ENCODE data around the gene EI24.
A peak's percentile ranks its signal among the peaks of the same experiment; 100 is the strongest.
"Not testable (repeated sequence)": the region's sequence is repeated elsewhere in the genome, so short reads cannot be mapped to it uniquely, and the experiment has no call there.

Gene EI24

DNA sequence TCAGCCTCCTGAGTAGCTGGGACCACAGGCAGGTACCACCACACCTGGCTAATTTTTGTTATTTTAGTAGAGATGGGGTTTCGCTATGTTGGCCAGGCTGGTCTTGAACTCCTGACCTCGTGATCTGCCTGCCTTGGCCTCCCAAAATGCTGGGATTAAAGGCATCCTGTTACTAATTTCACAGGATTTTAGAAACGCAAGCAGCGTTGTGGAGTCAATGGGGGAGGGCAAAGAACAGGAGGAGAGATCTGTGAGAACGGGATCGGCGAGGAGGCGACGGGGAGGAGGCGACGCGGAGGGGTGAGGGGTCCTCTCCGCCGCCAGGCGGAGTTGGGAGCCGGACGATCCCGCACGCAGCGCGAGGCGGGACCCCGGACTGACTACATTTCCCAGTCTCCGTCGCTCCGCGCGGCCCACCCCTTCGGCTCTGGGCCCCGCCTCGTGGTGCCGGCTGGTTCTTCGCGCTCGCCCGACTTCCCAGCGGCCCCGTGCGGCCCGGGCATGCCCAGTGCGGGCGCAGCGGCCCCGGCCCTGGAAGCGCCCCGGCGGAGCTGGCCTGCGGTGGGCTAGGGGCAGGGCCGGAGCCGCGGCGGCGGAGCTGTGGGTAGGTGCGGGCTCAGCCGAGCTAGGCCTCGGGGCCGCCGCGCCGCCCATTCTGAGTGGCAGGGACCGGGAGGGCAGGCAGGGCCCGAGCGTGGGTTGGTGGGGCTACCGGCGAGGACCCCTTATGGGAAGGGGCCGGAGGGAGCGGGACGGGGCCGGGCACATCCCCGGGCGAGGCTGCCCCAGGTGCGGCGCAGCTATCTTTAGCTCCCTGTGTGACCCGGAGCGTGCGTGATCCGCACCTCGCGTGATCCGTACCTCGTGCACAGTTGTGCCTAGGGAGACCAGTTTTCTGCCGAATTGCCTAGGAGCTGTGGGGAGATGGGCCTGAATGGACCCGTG, at the start of gene EI24:
Gene EI24, plus strand, starts transcription at position 508 of the 945 bp plus-strand sequence. CDS start 3,051 bp downstream, outside the sequence.
- DNase-seq, result peak; percentile 90

DNA sequence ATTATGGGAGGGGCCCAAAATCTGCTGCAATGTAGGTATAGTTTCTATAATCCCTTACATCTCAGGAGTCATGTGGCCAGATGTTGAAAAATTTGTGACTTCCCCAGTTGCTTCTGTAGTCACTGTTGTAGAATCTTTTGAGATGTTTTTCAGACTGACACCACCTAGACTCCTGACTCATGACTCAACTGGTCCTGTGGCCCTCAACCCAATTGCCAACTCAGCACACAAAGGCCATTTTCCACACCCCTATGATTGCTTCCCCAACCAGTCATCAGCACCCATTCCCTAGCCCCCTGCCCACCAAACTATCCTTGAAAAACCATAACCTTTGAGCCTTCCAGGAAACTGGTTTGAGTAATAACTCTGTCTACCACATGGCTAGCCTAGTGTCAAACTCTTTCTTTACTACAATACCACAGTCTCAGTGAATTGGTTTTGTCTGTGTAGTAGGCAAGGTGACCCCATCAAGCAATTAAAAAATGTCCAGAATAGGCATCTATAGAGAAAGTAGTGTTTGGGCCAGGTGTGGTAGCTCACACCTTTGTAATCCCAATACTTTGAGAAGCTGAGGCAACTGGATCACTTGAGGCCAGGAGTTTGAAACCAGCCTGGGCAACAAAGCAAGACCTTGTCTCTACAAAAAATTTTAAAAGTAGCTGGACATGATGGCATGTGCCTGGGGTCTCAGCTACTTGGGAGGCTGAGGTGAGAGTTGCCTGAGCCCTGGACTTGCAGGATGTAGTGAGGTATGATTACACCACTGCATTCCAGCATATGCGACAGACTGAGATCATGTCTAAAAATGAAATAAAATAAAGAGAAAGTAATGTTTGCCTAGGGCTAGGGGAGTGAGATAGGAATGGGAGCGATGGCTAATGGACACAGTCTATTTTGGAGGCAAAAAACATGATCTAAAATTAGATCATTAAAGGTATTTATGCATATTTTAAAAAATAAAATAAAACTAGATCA, 49.1 kb upstream of the EI24 start:
- DNase-seq, result no peak

DNA sequence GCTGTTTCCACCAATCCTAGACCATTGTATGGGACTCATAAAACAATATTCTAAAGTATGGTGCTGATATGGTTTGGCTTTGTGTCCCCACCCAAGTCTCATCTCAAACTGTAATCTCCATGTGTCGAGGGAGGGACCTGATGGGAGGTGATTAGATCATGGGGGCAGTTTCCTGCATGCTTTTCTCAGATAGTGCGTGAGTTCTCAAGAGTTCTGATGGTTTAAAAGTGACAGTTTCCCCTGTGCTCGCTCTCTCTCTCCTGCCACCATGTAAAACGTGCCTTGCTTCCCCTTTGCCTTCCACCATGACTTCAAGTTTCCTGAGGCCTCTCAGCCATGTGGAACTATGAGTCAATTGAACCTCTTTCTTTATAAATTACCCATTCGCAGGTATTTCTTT, 44.0 kb upstream of the EI24 start:
- DNase-seq, result no peak

DNA sequence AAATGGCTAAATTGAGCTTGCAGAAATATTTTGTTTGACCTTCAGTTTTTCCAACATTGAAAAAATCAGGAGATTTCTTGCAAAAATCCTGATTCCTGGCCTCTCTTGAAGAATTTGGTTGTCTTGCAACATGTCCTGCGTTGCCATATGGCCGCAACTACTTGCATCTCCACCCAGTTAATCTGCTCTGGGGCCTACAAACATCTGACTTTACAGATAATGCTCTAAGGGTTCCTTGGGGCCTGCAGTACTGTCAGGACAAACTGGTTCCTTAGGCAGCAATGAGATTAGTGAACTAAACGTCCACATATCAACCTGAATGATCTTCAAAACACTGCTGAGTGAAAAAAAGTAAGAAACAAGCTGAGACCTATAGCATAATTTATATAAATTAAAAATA, 36.6 kb upstream of the EI24 start:
- no peak for DNase-seq

DNA sequence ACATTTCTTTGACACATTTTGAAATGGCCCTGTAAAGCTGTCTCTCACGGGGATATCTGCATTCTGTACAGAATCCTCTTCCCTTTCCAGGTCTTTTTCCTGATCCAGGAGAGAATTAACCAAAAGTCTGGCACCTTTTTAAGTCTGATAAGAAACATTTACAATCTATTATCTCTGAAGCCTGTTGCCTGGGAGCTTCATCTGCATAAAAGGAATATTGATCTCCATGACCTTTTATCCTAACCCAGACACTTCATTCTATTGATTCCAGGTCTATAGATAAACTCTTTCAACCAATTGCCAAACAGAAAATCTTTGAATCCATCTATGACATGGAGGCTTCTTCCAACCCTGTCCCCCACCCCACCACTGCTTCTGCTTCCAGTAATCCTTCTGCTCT, 33.7 kb upstream of the EI24 start:
- DNase-seq, result no peak

DNA sequence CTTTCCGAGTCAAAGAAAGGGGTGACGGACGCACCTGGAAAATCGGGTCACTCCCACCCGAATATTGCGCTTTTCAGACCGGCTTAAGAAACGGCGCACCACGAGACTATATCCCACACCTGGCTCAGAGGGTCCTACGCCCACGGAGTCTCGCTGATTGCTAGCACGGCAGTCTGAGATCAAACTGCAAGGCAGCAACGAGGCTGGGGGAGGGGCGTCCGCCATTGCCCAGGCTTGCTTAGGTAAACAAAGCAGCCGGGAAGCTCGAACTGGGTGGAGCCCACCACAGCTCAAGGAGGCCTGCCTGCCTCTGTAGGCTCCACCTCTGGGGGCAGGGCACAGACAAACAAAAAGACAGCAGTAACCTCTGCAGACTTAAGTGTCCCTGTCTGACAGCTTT, 32.4 kb upstream of the EI24 start:
- DNase-seq, result not testable (repeated sequence)

DNA sequence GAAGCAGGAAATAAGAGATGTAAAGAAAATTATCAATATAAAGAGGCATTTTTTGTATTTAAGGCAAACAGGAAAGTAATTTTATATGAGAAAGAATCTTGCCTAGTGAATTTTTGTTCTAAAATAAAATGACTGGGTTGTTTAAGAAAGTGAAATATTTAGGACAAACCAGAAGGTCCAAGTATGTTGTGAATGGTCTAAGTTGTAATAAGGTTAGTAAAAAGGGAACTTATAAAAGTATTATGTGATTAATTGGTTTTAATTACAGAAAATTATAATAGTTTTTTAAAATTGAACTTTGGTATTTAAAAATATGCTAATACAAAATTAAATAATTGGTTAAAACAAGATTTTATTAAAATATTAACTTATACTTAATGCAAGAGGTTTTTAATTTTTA, 26.6 kb upstream of the EI24 start:
- no peak for DNase-seq

DNA sequence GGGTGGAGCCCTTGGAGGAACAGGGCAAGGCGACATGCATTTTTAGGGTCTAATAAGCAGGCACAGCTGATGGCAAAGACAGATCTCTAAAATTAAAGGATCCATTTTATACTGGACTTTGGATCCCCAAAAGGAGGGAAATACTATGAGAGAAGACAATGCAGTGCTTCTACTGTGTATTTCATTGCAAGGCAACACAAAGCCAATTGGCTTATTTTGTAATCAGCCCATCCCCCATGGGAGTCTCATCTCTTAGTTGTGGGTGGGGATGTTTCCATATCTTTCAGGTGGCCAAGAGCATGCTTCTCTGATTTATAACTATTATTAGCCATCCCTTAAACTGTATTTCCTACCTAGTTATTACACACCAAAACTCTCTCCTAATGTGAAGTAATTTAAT, 18.5 kb upstream of the EI24 start:
- DNase-seq, result no peak

DNA sequence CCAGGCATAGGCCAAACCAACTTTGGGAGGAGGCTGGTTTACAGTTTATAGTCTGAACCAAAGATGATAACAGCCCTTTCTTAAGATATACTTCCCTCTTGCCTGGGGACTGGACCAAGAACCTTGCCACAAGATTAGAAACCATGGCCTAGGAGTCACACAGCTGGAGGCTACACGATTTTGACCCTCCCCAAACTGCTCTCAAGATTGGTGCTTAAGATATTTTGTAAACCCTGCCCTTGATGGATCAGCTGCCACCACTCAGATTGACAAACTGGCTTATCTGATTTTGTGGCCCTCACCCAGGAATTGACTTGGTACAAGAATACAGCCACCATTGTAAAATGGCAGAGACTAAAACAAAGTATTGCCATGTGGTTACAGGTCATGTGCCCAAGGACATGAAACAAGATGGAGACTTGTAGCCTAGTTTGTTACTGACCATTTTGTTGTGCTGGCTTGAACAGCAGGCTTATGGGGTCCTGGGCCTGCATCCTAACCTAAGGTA, 17.4 kb upstream of the EI24 start:
- no peak for DNase-seq

DNA sequence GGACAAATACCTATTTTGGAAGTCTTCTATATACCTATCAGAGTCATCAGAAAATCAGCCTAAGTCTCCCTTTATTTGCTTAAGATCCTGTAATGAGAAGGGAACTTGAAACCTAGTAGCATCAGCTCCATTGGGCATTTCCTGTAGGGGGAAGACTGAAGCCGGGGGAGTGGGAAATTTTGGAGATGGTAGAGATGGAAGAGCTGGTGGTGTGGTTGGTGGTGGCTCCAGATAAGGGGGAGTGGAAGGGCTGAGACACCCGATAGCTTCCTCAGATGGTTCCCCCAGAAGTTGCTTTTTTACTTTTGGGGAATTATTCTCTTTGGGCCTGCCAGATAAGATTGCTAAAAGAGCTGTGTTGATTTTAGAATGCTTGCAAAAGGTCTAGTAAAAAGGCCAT, 16.4 kb upstream of the EI24 start:
- no peak for DNase-seq

DNA sequence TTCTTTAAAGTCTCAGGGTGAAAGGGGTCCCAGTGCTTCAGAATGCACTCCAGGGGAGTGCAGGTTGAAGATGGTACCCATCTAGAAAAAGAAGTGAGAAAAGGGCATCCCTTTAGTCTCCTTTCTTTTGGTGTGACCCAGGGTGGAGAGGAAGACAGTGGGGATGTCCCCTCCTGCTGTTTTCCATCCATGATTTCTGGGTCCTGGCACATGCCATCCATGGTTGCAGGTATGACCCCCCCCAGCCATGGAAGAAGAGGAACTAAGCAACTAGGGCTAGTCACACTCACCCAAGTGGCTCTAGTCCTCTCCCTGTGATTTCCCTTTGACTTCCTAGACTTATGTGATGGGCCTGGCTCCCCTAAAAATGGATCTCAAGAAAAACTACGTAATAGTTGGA, 15.9 kb upstream of the EI24 start:
- DNase-seq, result no peak

DNA sequence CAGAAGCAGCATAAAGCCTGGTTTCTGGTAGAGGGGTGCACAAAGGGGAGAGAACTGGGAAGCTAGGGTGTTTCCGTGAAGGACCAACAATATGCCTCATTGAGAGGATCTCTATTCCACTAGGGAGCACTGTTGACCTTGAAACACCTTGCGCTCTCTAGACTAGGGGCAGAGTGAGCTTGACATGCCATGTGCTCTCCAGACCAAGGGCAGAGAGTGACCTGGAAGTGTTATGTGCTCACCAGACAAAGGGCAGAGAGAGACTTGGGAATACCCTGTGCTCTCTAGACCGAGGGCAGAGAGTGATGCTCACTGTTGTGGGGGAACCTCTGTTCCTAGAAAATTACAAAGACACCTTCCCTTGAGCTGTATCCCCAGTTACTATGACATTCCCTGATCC, 15.2 kb upstream of the EI24 start:
- no peak for DNase-seq

DNA sequence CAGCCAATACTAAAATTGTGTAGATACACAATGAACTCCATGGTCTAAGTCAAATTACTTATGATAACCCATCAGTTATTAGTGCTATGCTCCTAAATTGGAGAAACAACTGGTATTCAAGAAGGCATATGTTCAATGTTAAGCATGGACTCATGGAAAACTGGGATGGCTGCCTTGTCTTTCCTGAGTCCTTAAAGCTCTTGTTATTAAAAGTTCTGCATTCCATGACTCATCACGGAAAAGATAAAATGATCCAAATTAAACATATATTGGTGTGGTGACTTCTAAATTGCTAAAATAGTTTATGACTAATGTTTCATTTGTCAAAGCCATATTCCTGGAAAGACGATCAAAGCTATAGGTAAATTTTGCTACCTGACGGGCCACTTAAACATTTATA, 9.4 kb upstream of the EI24 start:
- DNase-seq, result no peak

DNA sequence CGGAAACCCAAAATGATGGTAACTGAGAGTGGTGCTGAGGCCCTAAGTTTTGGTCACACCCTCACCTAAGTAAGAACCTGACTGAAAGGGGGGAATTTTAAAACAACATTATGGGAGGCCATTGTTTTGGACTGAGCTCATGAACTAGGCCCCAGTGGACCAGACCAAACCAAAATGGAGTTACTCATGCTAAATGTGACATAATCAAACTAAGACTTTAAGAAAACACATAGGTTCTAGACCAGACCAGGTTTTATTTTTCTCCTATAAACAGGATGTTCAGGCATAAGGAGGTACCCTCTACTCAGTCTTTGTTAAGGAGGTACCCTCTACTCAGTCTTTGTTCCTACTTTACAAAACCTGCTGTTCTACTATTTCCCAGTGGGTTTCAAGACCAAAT, 7.4 kb upstream of the EI24 start:
- no peak for DNase-seq

DNA sequence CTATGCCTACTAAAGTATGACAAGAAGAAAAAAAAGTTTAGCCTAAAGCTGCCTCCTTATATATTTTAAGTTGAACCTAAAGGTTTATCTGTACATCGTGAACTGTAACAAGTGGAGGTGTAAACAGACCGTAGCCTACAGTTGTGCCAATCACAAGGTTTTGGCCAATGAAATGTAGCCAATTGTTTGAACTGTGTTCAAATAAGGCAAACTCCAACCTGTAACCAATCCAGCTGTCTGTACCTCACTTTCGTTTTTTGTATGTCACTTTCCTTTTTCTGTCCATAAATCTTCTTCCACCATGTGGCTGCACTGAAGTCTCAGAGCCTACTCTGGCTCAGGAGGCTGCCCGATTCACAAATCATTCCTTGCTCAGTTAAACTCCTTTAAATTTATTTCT, 6.8 kb upstream of the EI24 start:
- no peak for DNase-seq

DNA sequence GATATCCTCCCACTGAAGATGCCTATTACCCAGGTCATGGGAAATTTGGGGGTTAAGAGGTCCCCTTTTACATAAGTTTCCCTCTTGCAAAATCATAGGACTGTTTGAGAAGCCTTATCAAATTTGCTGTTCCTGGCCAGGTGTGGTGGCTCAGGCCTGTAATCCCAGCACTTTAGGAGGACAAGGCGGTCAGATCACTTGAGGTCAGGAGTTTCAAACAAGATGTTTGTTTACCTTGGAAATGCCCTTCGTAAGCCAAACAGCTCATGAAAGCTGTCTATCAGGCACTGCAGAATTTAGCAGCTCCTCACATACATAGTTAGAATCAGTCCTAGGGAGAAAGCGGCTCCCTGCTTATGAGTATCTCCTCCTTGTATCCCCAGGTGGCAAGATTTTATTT, 4.9 kb upstream of the EI24 start:
- no peak for DNase-seq

DNA sequence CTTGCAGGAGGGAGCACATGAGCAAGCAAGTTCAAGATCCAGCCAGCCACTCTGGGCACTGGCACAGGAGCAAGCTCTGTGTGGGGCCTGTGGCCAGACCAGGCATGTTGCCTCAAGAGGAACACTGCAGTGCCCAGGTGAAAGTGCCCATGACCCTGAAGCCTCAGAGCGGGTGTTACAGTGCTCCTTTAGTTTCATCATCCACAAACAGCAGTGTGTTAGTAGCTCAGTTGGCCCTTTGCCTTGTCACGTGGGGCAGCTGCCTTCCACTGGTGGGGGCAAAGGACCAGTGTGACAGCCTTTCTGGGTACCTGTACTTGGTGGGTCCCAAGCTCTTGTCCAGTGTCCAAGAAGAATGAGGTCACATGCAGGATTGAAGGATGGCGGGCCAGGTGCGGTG, 3.0 kb upstream of the EI24 start:
- DNase-seq, result no peak

DNA sequence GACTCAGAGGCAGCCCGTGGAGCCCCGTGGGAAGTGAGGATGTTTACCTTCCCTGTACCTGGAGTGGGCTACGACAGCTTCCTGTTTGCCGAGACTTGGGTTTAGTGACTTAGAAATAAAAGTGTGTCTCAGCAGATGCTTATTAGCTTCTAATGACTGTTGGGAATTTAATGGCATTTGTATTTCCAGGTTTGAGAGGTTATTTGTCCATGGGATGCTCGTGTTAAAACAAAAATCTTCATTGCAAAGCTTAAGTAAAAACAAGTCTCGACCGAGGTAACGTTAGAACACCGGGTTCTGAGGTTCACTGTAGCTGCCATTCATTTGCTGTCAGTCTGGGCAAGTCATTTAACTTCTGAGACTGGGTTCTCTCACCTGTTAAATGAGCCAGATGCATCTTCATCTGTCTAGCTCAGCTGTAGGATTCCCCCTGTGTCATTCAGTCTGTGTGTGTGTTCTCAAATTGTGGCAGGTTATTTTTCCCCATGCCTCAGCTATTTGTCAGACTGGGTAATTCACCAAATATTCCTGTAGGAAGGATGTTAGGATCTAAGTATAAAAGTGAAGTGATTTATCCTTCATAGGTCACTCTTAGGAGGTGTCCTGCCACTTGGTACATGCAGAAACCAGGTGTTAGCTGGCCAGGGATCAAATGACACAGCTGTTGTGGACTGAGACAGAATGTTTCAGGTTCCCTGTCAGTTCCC, 791 bp downstream of the EI24 start:
- no peak for DNase-seq

DNA sequence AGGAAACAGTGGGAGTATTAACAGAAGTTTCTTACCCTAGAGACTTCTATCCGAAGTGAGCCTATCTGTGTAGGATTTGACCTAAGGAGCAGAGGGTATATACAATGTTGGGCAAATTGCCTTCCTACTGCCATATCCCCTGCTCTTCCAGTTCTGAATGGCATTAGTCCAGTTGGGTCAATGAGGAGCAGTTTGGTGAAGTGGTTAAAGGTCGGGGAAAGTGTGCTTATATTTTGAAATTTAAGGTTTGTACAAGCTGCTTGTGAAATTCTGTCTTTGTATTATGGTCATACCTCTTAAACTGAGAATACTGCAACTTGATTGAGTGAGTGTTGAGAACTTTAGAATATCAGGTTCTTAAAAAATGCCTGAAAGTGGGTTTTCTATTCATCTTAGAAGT, 1.7 kb downstream of the EI24 start:
- DNase-seq, result no peak

DNA sequence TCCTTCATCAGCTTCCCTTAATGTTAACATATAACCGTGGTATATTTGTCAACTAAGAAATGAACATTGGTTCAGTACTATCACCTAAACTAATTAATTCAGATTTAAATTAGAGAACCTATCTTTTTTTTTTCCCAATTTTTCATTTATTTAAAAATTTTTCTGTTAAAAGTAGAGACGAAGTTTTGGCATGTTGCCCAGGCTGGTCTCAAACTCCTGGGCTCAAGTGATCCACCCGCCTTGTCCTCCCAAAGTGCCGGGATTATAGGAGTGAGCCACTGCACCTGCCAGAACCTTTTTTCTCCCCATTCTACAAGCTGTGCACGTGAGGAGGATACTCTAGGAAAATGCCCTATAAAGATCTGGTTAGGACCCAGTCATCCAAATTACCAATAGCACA, 3.6 kb downstream of the EI24 start:
- DNase-seq, result no peak

DNA sequence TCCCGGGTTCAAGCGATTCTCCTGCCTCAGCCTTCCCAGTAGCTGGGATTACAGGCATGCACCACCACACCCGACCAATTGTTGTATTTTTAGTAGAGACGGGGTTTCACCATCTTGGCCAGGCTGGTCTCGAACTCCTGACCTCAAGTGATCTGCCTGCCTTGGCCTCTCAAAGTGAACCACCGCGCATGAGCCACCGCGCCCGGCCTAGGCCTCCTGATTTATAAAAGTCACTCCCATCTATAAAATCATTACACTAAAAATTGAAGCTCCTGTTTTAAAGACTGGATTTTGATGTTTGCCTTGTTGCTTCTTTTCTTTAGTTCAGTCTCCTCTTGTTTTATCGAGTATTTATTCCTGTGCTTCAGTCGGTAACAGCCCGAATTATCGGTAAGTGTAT, 7.9 kb downstream of the EI24 start:
- not testable (repeated sequence) for DNase-seq

DNA sequence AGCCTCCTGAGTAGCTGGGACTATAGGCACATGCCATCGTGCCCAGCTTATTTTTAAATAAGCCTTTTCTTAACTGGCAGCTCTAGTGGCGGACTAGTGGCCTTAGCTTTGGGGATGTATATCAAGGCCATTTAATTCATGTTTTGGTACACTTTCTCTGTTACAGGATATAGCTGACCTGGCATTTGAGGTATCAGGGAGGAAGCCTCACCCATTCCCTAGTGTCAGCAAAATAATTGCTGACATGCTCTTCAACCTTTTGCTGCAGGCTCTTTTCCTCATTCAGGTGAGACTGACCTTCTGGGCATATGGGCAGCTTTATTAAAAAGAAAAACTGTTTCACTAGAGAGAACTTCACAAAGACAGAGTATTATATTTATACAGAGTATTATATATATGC, 9.5 kb downstream of the EI24 start:
- DNase-seq, result no peak

DNA sequence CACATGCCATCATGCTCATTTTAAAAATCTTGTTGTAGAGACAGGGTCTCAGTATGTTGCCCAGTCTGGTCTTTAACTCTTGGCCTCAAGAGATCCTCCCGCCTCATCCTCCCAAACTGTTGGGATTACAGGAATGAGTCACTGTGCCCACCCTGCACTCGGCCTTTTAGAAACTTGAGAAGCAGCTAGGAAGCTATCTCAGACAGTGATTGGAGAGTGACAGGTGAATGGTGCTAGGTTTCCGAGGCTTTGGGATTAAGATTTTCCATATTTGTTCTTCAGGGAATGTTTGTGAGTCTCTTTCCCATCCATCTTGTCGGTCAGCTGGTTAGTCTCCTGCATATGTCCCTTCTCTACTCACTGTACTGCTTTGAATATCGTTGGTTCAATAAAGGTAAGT, 10.5 kb downstream of the EI24 start:
- no peak for DNase-seq
